Adrenal gland (tissue), 5 donors: ENCODE results near the gene MRPL55.

Experiments used
- POLR2A ChIP-seq, 2 donors: fragments of 450-650 bp; IDR thresholded peaks; one replicate each; pipeline ENCODE4 v1.6.1; 2017; ENCODE audit warnings: antibody characterized with exemption in 2 of 2, mild to moderate bottlenecking in 2 of 2, moderate library complexity in 1 of 2
- TF ChIP-seq, protein P1 (sequence below), 6 experiments: fragments of 450-650 bp in 4 of 6; fragments of 200-600 bp in 2 of 6; sonication (generic) in 1 of 6; IDR thresholded peaks; 1 replicate in 5 of 6; 2 replicates in 1 of 6; pipeline versions ENCODE4 v1.5.1 to v1.8.0; 2016 to 2021; ENCODE audit warnings: antibody characterized with exemption in 6 of 6, mild to moderate bottlenecking in 2 of 6, moderate library complexity in 1 of 6
- donor health status: DM: no; HTN: no; CAD: no.

DNA sequence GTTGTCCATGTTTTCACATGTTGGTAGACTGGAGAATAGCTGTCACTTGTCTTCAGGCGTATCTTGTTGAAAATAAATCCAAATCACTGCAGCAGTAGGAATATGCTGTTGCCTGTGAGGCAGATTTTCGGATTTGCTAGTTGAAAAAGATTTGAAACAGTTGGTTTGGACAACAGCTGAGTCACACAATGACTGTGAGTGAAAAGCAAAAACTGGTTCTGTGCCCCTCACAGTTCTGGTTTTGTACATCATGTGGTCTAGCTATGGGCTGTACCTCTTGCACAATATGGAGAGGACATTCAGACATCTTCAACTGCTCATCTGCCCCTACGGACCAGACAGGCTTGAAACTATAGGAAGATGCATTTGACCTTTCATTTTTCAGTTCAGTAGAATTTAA lies 24.8 kb downstream of the MRPL55 start:
- peak in 1 of 2 donors; percentile 67 for TF ChIP-seq POLR2A (IDR thresholded peaks at IDR 0.05)
- TF ChIP-seq, protein P1, sequence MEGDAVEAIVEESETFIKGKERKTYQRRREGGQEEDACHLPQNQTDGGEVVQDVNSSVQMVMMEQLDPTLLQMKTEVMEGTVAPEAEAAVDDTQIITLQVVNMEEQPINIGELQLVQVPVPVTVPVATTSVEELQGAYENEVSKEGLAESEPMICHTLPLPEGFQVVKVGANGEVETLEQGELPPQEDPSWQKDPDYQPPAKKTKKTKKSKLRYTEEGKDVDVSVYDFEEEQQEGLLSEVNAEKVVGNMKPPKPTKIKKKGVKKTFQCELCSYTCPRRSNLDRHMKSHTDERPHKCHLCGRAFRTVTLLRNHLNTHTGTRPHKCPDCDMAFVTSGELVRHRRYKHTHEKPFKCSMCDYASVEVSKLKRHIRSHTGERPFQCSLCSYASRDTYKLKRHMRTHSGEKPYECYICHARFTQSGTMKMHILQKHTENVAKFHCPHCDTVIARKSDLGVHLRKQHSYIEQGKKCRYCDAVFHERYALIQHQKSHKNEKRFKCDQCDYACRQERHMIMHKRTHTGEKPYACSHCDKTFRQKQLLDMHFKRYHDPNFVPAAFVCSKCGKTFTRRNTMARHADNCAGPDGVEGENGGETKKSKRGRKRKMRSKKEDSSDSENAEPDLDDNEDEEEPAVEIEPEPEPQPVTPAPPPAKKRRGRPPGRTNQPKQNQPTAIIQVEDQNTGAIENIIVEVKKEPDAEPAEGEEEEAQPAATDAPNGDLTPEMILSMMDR (IDR thresholded peaks at IDR 0.05): no peak
